ENCODE data around the gene TGM3.
A peak's percentile ranks its signal among the peaks of the same experiment; 100 is the strongest.
"Not testable (repeated sequence)": the region's sequence is repeated elsewhere in the genome, so short reads cannot be mapped to it uniquely, and the experiment has no call there.

TGM3 gene, protein sequence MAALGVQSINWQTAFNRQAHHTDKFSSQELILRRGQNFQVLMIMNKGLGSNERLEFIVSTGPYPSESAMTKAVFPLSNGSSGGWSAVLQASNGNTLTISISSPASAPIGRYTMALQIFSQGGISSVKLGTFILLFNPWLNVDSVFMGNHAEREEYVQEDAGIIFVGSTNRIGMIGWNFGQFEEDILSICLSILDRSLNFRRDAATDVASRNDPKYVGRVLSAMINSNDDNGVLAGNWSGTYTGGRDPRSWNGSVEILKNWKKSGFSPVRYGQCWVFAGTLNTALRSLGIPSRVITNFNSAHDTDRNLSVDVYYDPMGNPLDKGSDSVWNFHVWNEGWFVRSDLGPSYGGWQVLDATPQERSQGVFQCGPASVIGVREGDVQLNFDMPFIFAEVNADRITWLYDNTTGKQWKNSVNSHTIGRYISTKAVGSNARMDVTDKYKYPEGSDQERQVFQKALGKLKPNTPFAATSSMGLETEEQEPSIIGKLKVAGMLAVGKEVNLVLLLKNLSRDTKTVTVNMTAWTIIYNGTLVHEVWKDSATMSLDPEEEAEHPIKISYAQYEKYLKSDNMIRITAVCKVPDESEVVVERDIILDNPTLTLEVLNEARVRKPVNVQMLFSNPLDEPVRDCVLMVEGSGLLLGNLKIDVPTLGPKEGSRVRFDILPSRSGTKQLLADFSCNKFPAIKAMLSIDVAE

GRCh38 chr20:2295886-2296515 lies at the start of gene TGM3:
TGM3 (plus strand) TSS chr20:2296001; CDS start chr20:2296064, 63 bp downstream.
- no peak for DNase-seq

DNA sequence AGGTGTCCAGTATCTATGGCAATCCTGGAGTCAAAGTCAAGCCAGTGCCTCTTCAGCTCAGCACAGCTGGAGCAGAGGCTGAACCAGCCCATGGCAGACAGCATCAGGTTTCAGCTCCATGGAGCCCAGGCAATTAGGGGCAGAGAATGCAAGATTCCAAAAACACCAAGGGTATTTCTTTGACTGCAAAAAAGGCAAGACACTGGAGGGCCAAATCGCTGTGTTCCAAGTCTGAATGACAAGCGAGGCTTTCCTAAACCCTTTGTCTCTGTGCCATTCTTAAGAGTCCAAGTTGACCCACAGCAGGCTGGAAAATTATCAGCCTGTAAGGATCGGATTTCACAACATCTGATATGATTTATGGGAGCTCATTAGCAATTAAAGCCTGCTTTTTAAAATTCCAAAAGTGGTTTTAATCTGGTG lies 49.7 kb upstream of the TGM3 start:
- peak; percentile 84 for DNase-seq

- DNase-seq: no peak
These were observed 47.0 kb upstream of the TGM3 start for GRCh38 chr20:2248837-2249236.

DNA sequence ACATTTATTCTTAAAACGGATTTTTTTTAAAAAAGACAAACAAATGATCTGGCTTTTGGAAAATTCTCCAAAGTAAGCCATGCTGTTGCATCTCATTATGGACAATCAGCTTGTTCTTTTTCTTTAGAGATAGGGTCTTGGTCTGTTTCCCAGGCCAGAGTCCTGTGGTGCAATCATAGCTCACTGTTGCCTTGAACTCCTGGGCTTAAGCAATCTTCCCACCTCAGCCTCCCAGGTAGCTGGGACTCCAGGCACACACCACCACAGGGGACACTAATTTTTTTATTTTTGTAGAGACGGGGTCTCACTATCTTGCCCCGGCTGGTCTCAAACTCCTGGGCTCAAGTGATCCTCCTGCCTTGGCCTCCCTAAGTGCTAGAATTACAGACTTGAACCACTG lies 45.9 kb upstream of the TGM3 start:
- DNase-seq: no peak

DNA sequence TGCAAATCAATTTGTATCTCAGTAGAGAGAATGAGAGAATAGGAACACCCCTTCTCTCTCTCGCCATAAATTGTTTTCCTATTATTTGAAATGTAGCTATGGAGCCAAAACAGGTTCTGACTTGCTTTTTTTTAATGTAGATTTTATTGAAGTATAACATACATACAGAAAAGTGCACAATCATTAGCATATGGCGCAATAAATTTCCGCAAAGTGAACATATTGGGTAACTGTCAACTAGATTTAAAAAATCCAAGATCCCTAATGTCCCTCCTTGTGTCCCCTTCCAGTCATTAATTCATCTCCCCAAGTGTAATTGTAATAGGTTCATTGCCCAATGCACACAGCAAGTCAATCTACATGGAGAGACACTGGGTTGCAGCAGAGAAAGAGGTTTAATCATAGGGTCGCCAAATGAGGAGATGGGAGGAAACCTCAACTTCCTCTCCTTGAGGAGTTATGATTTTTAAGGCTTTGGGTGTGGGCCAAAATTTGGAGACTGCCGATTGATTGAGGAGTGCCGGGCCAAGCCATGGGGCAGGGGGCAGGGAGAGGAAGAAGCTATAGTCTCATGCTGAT lies 43.3 kb upstream of the TGM3 start:
- DNase-seq: no peak

GRCh38 chr20:2253256-2253655 lies 42.5 kb upstream of the TGM3 start:
- DNase-seq: no peak

GRCh38 chr20:2254333-2254732 lies 41.5 kb upstream of the TGM3 start:
- DNase-seq: no peak

DNA sequence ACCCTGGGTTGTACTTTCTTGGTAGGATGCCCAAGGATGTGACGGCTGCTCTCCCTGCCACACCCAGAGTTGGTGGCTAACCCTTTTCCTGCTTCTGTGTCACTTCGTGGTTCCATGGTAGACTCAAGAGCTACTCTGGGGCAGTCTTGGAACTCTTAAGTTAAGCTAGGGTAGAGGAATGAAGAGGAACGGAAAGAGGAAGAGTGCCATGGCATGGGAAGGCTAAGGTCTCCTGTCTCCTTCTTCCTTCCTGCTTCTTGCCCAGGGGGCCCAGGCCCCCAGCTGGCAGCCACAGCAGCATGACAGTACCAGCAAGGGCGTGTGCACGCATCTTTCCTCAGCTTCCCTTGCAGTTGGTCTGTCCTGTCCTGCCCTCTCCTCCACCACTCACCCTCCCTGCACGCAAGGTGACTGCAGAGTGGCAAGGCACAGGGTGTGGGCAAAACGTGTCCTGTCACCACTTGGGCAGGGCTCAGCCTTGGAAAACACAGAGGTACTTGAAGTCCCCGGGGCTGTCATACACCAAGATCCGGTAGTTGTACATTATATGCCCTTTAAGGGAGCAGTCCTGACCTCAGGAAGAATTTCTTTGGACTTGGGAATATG lies 39.8 kb upstream of the TGM3 start:
- no peak for DNase-seq

DNA sequence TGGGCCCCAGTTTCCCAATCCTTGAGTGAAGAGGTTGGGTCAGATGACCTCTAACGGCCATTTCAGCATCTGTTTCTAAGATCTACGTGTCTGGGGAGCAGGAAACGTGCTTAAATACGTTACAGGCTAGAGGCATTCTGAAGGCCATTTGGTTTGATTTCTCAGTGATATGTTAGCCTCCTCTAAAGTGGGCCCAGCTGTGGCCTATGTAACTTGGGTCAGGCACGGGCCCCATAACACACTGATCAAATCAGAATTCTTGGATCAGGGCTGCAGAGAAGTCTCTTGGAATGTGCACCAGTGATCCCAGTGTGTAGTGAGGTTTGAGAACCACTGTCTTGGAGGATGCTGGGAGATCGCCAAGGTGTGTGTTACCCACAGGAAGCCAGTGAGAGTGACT lies 36.1 kb upstream of the TGM3 start:
- DNase-seq: no peak

GRCh38 chr20:2260250-2260649 lies 35.6 kb upstream of the TGM3 start:
- DNase-seq: no peak

DNA sequence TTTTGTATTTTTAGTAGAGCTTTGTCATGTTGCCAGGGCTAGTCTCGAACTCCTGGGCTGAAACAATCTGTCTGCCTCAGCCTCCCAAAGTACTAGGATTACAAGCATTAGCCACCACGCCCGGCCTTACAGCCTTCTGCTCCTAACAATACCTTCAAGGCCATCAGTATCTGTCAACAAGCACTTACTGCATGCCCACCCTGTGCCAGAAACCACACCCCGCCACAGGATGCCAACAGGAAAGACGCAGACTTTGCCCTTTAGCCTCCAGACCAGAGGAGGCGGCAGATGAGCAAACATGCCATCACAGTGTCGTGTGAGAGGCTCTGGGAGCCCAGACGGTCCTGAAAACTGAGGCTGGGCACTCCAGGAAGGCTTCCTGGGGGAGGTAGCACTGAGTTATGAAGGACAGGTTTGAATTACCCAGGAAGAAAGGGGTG lies 34.7 kb upstream of the TGM3 start:
- DNase-seq: peak; percentile 10

GRCh38 chr20:2261629-2262028 lies 34.2 kb upstream of the TGM3 start:
- no peak for DNase-seq

- no peak for DNase-seq
These were observed 31.7 kb upstream of the TGM3 start for GRCh38 chr20:2264118-2264517.

DNA sequence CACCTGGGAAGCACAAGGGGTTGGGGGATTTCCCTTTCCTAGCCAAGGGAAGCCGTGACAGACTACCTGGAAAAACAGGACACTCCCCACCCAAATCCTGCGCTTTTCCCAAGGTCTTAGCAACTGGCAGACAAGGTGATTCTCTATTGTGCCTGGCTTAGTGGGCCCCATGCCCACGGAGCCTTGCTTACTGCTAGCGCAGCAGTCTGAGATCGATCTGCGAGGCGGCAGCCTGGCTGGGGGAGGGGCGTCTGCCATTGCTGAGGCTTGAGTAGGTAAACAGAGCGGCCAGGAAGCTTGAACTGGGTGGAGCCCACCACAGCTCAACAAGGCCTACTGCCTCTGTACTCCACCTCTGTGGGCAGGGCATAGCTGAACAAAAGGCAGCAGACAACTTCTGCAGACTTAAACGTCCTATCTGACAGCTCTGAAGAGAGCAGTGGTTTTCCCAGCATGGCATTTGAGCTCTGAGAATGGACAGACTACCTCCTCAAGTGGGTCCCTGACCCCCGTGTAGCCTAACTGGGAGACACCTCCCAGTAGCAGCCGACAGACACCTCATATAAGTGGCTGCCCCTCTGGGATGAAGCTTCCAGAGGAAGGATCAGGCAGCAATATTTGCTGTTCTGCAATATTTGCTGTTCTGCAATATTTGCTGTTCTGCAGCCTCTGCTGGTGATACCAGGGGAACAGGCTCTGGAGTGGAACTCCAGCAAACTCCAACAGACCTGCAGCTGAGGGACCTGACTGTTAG lies 31.0 kb upstream of the TGM3 start:
- not testable (repeated sequence) for DNase-seq

DNA sequence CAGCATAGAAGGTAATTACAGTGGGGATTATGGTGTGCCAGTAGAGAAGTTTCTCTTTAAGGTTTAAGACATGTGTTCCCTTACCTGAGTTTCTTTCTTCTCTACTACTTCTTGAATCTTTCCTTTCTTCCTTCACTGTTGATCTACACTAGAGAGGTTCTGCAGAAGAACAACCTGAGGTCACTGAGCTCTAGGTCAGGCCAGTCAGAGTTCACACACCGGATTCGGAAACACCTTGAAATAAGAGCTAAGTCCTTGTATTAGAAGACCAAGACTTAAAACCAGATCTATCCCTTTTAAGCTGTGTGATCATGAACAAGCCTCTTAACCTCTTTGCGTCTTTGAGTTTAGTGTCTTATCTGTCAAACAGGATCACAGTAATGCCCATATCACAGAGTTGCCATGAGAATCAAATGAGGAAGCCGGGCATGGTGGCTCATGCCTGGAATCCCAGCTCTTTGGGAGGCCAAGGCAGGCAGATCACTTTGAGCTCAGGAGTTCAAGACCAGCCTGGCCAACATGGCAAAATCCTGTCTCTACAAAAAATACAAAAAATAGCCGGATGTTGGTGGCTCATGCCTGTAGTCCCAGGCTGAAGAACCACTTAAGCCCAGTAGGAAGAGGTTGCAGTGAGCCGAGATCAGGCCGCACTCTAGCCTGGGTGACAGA lies 22.0 kb upstream of the TGM3 start:
- DNase-seq: no peak

DNA sequence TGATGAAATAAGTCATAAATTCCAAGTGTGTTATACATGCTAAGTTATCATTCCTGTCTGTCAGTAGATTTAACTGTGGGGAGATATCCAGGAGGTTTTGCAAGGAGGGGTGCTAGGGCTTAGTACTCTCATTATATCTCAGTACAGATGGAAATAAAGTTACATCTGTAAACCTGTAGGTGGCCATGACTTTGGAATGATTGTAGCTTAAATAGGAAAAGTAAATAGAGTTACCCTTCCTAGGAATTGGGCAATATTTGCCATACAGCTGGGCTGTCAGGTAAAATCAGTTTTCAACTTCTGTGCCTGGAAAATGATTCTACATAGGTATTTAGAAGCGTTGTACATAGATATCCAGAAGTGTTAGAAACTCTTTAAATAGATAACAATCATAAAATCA lies 19.8 kb upstream of the TGM3 start:
- DNase-seq: no peak

GRCh38 chr20:2279253-2279779 lies 16.5 kb upstream of the TGM3 start:
- DNase-seq: no peak

DNA sequence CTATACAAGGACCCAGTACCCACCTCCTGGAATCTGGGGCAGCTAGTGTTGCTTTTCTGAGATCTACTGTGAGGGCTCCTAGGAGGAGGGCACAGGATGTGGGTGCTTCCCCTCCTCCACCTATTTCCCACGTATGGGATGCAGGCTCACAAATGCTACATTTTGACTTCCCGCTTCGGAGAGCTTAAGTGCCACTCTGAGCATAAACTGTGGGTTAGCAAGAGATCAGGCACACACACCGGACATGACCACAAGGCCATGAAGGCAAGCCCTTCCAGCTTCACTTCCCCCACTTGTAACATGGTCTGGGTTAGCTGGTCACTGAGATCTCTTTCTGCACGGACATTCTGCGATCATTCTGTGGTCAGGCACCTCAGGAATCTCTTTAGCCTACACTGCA lies 15.7 kb upstream of the TGM3 start:
- DNase-seq: no peak

DNA sequence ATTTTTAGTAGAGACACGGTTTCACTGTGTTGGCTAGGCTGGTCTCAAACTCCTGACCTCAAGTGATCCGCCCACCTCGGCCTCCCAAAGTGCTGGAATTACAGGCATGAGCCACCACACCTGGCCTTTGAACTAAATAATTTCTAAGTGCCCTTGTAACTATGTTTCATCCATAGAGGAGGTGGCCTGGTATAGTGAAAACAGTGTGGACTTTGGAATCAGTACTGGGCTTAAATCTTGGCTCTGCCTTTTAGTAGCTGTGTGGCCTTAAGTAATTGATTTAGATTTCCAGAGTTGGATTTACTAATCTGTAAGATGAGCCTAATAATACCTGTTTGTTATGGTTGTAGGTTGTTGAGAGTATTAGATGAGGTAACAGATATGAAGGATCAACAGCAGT lies 14.2 kb upstream of the TGM3 start:
- DNase-seq: no peak

- no peak for DNase-seq
These were observed 13.6 kb upstream of the TGM3 start for GRCh38 chr20:2282181-2282580.

GRCh38 chr20:2283706-2284423 lies 11.9 kb upstream of the TGM3 start:
- no peak for DNase-seq

Measured in NCI-H2171 treated with DMSO at 0.1 percent for 48 hours (cell line).